H9 (cell line): ENCODE data around the gene LIPE. TPM values are rescaled to one million over a fixed set of nuclear protein-coding genes. Genes with fewer than 3 reads are reported as not detected.

Experiments
- DNase-seq: peaks from one replicate; pipeline ENCODE4 v3.0.0-alpha.2; 2017
- H2AFZ ChIP-seq: one replicate; pipeline ENCODE4 v1.6.1; 2013; ENCODE audit warnings: mild to moderate bottlenecking, low read length, control low read depth, moderate library complexity
- H2AK5ac ChIP-seq: 2 replicates; pipeline ENCODE4 v1.6.1; 2013; ENCODE audit warnings: low read length, control low read depth, mixed read lengths; ENCODE audit not compliant: insufficient read length
- H2BK120ac ChIP-seq: one replicate; pipeline ENCODE4 v1.6.1; 2013; ENCODE audit warnings: low read depth, mild to moderate bottlenecking, low read length, control low read depth, inconsistent platforms; ENCODE audit not compliant: poor library complexity, severe bottlenecking
- H2BK12ac ChIP-seq: 2 replicates; pipeline ENCODE4 v1.6.1; 2013; ENCODE audit warnings: low read length, control low read depth, mixed read lengths, low read depth; ENCODE audit not compliant: insufficient read length
- H2BK15ac ChIP-seq: 2 replicates; pipeline ENCODE4 v1.6.1; 2013; ENCODE audit warnings: low read depth, low read length, control low read depth
- H2BK20ac ChIP-seq: one replicate; pipeline ENCODE4 v1.6.1; 2013; ENCODE audit warnings: low read depth, mild to moderate bottlenecking, low read length, control low read depth, inconsistent platforms; ENCODE audit not compliant: poor library complexity, severe bottlenecking
- H2BK5ac ChIP-seq: 2 replicates; pipeline ENCODE4 v1.6.1; 2013; ENCODE audit warnings: low read length, control low read depth, mixed read lengths; ENCODE audit not compliant: insufficient read length
- H3K14ac ChIP-seq: 2 replicates; pipeline ENCODE4 v1.6.1; 2013; ENCODE audit warnings: low read length, control low read depth; ENCODE audit not compliant: insufficient read depth
- H3K18ac ChIP-seq: 2 replicates; pipeline ENCODE4 v1.6.1; 2013; ENCODE audit warnings: low read depth, mild to moderate bottlenecking, mixed read lengths, low read length, control low read depth; ENCODE audit not compliant: insufficient read length
- H3K23ac ChIP-seq: 2 replicates; pipeline ENCODE4 v1.6.1; 2013; ENCODE audit warnings: low read length, control low read depth, mixed read lengths, low read depth; ENCODE audit not compliant: insufficient read length
- H3K23me2 ChIP-seq: 2 replicates; pipeline ENCODE4 v1.6.1; 2013; ENCODE audit warnings: low read depth, mild to moderate bottlenecking, mixed read lengths, low read length, control low read depth; ENCODE audit not compliant: insufficient read length, poor library complexity, severe bottlenecking
- H3K27ac ChIP-seq: 2 replicates; pipeline ENCODE4 v1.5.1; 2013; ENCODE audit warnings: low read length, control low read depth, mixed read lengths, low read depth; ENCODE audit not compliant: insufficient read length
- H3K27me3 ChIP-seq: 2 replicates; pipeline ENCODE4 v1.6.1; 2013; ENCODE audit warnings: low read length, control low read depth, inconsistent platforms; ENCODE audit not compliant: insufficient read depth
- H3K4ac ChIP-seq: 2 replicates; pipeline ENCODE4 v1.6.1; 2013; ENCODE audit warnings: low read depth, mild to moderate bottlenecking, control low read depth, inconsistent platforms, low read length, moderate library complexity
- H3K4me1 ChIP-seq: 2 replicates; pipeline ENCODE4 v1.6.1; 2013; ENCODE audit warnings: low read length, control low read depth, inconsistent platforms; ENCODE audit not compliant: insufficient read depth
- H3K4me2 ChIP-seq: 2 replicates; pipeline ENCODE4 v1.6.1; 2013; ENCODE audit warnings: low read length, control low read depth, mixed read lengths; ENCODE audit not compliant: insufficient read length, insufficient read depth
- H3K56ac ChIP-seq: 2 replicates; pipeline ENCODE4 v1.6.1; 2013; ENCODE audit warnings: low read depth, mild to moderate bottlenecking, mixed read lengths, low read length, control low read depth; ENCODE audit not compliant: insufficient read length
- H3K79me1 ChIP-seq: 2 replicates; pipeline ENCODE4 v1.6.1; 2013; ENCODE audit warnings: low read depth, mild to moderate bottlenecking, moderate library complexity, low read length, control low read depth, inconsistent platforms; ENCODE audit not compliant: insufficient read depth, poor library complexity, severe bottlenecking
- H3K79me2 ChIP-seq: 2 replicates; pipeline ENCODE4 v1.6.1; 2013; ENCODE audit warnings: low read length, control low read depth, inconsistent platforms; ENCODE audit not compliant: insufficient read depth
- H3K9ac ChIP-seq: 2 replicates; pipeline ENCODE4 v1.6.1; 2013; ENCODE audit warnings: low read length, control low read depth, mixed read lengths; ENCODE audit not compliant: insufficient read length; ENCODE audit errors: extremely low read depth
- H3K9me3 ChIP-seq: one replicate; pipeline ENCODE4 v1.6.1; 2013; ENCODE audit warnings: low read depth, low read length, inconsistent platforms; ENCODE audit not compliant: control insufficient read depth
- H3T11ph ChIP-seq: one replicate; pipeline ENCODE4 v1.6.1; 2013; ENCODE audit warnings: mild to moderate bottlenecking, low read length, control low read depth, inconsistent platforms
- H4K20me1 ChIP-seq: one replicate; pipeline ENCODE4 v1.6.1; 2013; ENCODE audit not compliant: control insufficient read depth, insufficient read length, insufficient read depth
- H4K5ac ChIP-seq: 2 replicates; pipeline ENCODE4 v1.6.1; 2013; ENCODE audit warnings: low read depth, mild to moderate bottlenecking, mixed read lengths, low read length, control low read depth; ENCODE audit not compliant: insufficient read length
- H4K8ac ChIP-seq: replicated peaks from 2 replicates; pipeline ENCODE4 v1.6.1; 2013; ENCODE audit warnings: low read length, control low read depth, mixed read lengths, low read depth; ENCODE audit not compliant: insufficient read length
- H4K91ac ChIP-seq: 2 replicates; pipeline ENCODE4 v1.6.1; 2013; ENCODE audit warnings: low read depth, mild to moderate bottlenecking, moderate library complexity, mixed read lengths, low read length, control low read depth; ENCODE audit not compliant: insufficient read length
- H3K27ac Mint-ChIP-seq, 3 experiments: 2 replicates in 2 of 3; 3 replicates in 1 of 3; pipeline ENCODE4 v1.8.0; 2020 to 2021; ENCODE audit warnings: mixed read lengths in 3 of 3, mild to moderate bottlenecking in 1 of 3, moderate library complexity in 1 of 3
- H3K27me3 Mint-ChIP-seq: 2 replicates; pipeline ENCODE4 v1.8.0; 2021; ENCODE audit warnings: low read depth, mild to moderate bottlenecking, moderate library complexity, mixed read lengths
- H3K36me3 Mint-ChIP-seq, 3 experiments: 2 replicates in 2 of 3; 3 replicates in 1 of 3; pipeline ENCODE4 v1.8.0; 2020 to 2021; ENCODE audit warnings: low read depth in 3 of 3, mixed read lengths in 3 of 3; ENCODE audit not compliant: insufficient read depth in 1 of 3
- H3K4me1 Mint-ChIP-seq, 2 experiments: 2 replicates each; pipeline ENCODE4 v1.8.0; 2020; ENCODE audit warnings: mixed read lengths in 2 of 2
- H3K4me3 Mint-ChIP-seq, 2 experiments: 2 replicates in 1 of 2; 3 replicates in 1 of 2; pipeline ENCODE4 v1.8.0; 2020 to 2021; ENCODE audit warnings: mild to moderate bottlenecking in 2 of 2, mixed read lengths in 2 of 2, moderate library complexity in 1 of 2
- H3K9me3 Mint-ChIP-seq, 2 experiments: 2 replicates in 1 of 2; 3 replicates in 1 of 2; pipeline ENCODE4 v1.8.0; 2020; ENCODE audit warnings: mild to moderate bottlenecking in 2 of 2, mixed read lengths in 2 of 2, moderate library complexity in 1 of 2
- CTCF ChIP-seq: fragments of 200-600 bp; sonication (generic); conservative IDR thresholded peaks from 3 replicates; pipeline ENCODE4 v1.8.0; 2021; ENCODE audit warnings: antibody characterized with exemption, mild to moderate bottlenecking
- WGBS: extraction: QIAGEN DNeasy Blood & Tissue Kit; methylation state at CpG from one replicate; pipeline ENCODE4 v1.1.7; 2013; ENCODE audit warnings: missing lambda C conversion rate, low lambda C conversion rate, mixed read lengths; ENCODE audit not compliant: insufficient read length; ENCODE audit errors: extremely low coverage; 5-methylcytosine and 5-hydroxymethylcytosine counted together
- total RNA-seq: library from RNA; stranded (reverse); gene quantifications from 2 replicates; pipeline ENCODE4 v1.2.1, GENCODE V29; 2021

The LIPE gene
- total RNA-seq, 1 experiment from 2014 or later, result 6.3 TPM

GRCh38 chr19:42401365-42402303 lies 25.6 kb downstream of the LIPE start:
- H3T11ph ChIP-seq, result no peak overlapping the region
- H3K27me3 ChIP-seq, result no peaks in the 10 kb centered on the region
- H2BK120ac ChIP-seq, result no peak overlapping the region
- peaks cover 3% of the 10 kb centered on the region for H4K20me1 ChIP-seq
- peak; percentile 96 for TF ChIP-seq CTCF
- no peak overlapping the region for H3K27ac ChIP-seq
- H2AK5ac ChIP-seq, result no peak overlapping the region
- Mint-ChIP-seq H3K4me1 (peaks cover 22 to 31% of the 10 kb centered on the region in 2 experiments), H3K27ac (peak overlapping the region; percentile 44 to 83 (median 64); a peak in 3 of 7 replicates), H3K9me3 (no peaks in the 10 kb centered on the region; a peak in 1 of 5 replicates), H3K4me3 (peak overlapping the region; percentile 86 to 94), H3K36me3 (peaks cover 12 to 27% (median 20%) of the 10 kb centered on the region in 3 experiments; a peak in 6 of 7 replicates), H3K27me3 (peaks cover 46% of the 10 kb centered on the region)
- no peak overlapping the region for H3K4ac ChIP-seq
- H3K56ac ChIP-seq, result no peak overlapping the region
- no peak overlapping the region for H4K8ac ChIP-seq
- H3K14ac ChIP-seq, result peak overlapping the region; percentile 9; the same call in 1 of the 2 replicates
- H3K4me2 ChIP-seq, result peak overlapping the region; percentile 79
- peak overlapping the region; percentile 5 for H3K9ac ChIP-seq
- no CpG with 5 or more reads among the region's 80 CpGs for WGBS
- H3K79me1 ChIP-seq, result no peaks in the 10 kb centered on the region
- peaks cover 23% of the 10 kb centered on the region for H3K23me2 ChIP-seq
- no peak overlapping the region for H2BK20ac ChIP-seq
- no peak overlapping the region for H2AFZ ChIP-seq
- no peak overlapping the region for H3K23ac ChIP-seq
- no peak overlapping the region for H4K5ac ChIP-seq
- H3K9me3 ChIP-seq, result no peaks in the 10 kb centered on the region
- peak overlapping the region; percentile 5 for H3K18ac ChIP-seq
- H2BK5ac ChIP-seq, result no peak overlapping the region
- no peaks in the 10 kb centered on the region for H3K79me2 ChIP-seq
- peaks cover 3% of the 10 kb centered on the region; the same call in 1 of the 2 replicates for H3K4me1 ChIP-seq
- peak; percentile 84 for DNase-seq
- H4K91ac ChIP-seq, result no peak overlapping the region
- H2BK15ac ChIP-seq, result no peak overlapping the region
- no peak overlapping the region for H2BK12ac ChIP-seq
